Activated CD8-positive, alpha-beta T cell treated with anti-CD3 and anti-CD28 coated beads for 36 hours (primary cell): ENCODE results near the gene PGPEP1. TPM values are rescaled to one million over a fixed set of nuclear protein-coding genes. Genes with fewer than 3 reads are reported as not detected.

Experiments used
- ATAC-seq: fragments of 200-7000 bp; cut with Tn5 transposase; one replicate; pipeline ENCODE4 v1.10.0; 2021; ENCODE audit warnings: mild to moderate bottlenecking, moderate library complexity
- CTCF ChIA-PET: fragments of 350-600 bp; sonication (Branson Sonifier 250); formaldehyde crosslinking; loops from one replicate; lab custom pipeline; 2021; ENCODE audit warnings: antibody characterized with exemption; lab: Charles Lee
- POLR2A ChIA-PET: fragments of 350-600 bp; sonication (Branson Sonifier 250); formaldehyde crosslinking; loops from one replicate; lab custom pipeline; 2021; ENCODE audit warnings: antibody characterized with exemption; lab: Charles Lee
- DNase-seq: peaks from one replicate; pipeline ENCODE4 v3.0.0-alpha.2; 2020
- H3K27ac Mint-ChIP-seq: one replicate; pipeline ENCODE4 v1.8.0; 2021; ENCODE audit warnings: mild to moderate bottlenecking, mixed read lengths
- H3K27me3 Mint-ChIP-seq: one replicate; pipeline ENCODE4 v1.8.0; 2021; ENCODE audit warnings: mixed read lengths
- H3K36me3 Mint-ChIP-seq: one replicate; pipeline ENCODE4 v1.8.0; 2021; ENCODE audit warnings: low read depth, mixed read lengths
- H3K4me1 Mint-ChIP-seq: one replicate; pipeline ENCODE4 v1.8.0; 2021; ENCODE audit warnings: low read depth, mixed read lengths
- H3K4me3 Mint-ChIP-seq: one replicate; pipeline ENCODE4 v1.8.0; 2021; ENCODE audit warnings: mild to moderate bottlenecking, moderate library complexity, mixed read lengths
- H3K9me3 Mint-ChIP-seq: one replicate; pipeline ENCODE4 v1.8.0; 2021; ENCODE audit warnings: mixed read lengths
- intact Hi-C: fragments of 100-400 bp; cut with micrococcal nuclease; formaldehyde crosslinking; loops from one replicate; pipeline ENCODE4 v1.10.0; 2022
- total RNA-seq, 2 experiments: library from RNA; stranded (reverse); gene quantifications; one replicate each; pipeline ENCODE4 v1.2.3, GENCODE V29; 2021
- TF ChIP-seq, protein P1 (sequence below): fragments of 200-600 bp; IDR thresholded peaks from one replicate; pipeline ENCODE4 v1.8.0; 2022; ENCODE audit warnings: antibody characterized with exemption, mild to moderate bottlenecking

Gene PGPEP1
- total RNA-seq, 2 experiments from 2014 or later = 21.7 to 23.9 TPM

GRCh38 chr19:18292810-18293641, 47.4 kb upstream of the PGPEP1 start:
- Mint-ChIP-seq H3K27ac (peak overlapping the region; percentile 93), H3K9me3 (no peaks in the 10 kb centered on the region), H3K36me3 (peaks cover 38% of the 10 kb centered on the region), H3K4me1 (peaks cover 61% of the 10 kb centered on the region), H3K27me3 (no peaks in the 10 kb centered on the region), H3K4me3 (peak overlapping the region; percentile 85)
- intact Hi-C loops = no loop called here
- ChIA-PET CTCF (interaction anchor here (1.3 to 8.0 kb wide), 5 partner anchors 11 to 36 kb away, joined by 5 to 119 read pairs (median 9); partner anchors contain the start of genes JUND and LSM4), POLR2A (interaction anchor here (0.6 to 6.5 kb wide), 9 partner anchors 9 to 44 kb away, joined by 3 to 225 read pairs (median 7); partner anchors contain the start of genes IQCN, JUND and LSM4)
- ATAC-seq (peak; percentile 20), DNase-seq (peak; percentile 88)
- TF ChIP-seq, protein P1, sequence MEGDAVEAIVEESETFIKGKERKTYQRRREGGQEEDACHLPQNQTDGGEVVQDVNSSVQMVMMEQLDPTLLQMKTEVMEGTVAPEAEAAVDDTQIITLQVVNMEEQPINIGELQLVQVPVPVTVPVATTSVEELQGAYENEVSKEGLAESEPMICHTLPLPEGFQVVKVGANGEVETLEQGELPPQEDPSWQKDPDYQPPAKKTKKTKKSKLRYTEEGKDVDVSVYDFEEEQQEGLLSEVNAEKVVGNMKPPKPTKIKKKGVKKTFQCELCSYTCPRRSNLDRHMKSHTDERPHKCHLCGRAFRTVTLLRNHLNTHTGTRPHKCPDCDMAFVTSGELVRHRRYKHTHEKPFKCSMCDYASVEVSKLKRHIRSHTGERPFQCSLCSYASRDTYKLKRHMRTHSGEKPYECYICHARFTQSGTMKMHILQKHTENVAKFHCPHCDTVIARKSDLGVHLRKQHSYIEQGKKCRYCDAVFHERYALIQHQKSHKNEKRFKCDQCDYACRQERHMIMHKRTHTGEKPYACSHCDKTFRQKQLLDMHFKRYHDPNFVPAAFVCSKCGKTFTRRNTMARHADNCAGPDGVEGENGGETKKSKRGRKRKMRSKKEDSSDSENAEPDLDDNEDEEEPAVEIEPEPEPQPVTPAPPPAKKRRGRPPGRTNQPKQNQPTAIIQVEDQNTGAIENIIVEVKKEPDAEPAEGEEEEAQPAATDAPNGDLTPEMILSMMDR = no peak

GRCh38 chr19:18293642-18294466, 46.5 kb upstream of the PGPEP1 start:
- DNase-seq (no peak), ATAC-seq (no peak)
- ChIA-PET POLR2A (interaction anchor here (2.0 to 6.5 kb wide), 4 partner anchors 10 to 28 kb away, joined by 10 to 225 read pairs (median 47); partner anchors contain the start of genes IQCN, JUND and LSM4), CTCF (interaction anchor here (1.3 to 8.0 kb wide), 4 partner anchors 10 to 35 kb away, joined by 5 to 119 read pairs (median 14); partner anchors contain the start of genes JUND and LSM4)
- peak overlapping the region; percentile 93 for H3K27ac Mint-ChIP-seq
- peaks cover 62% of the 10 kb centered on the region for H3K4me1 Mint-ChIP-seq
- intact Hi-C loops = no loop called here
- H3K9me3 Mint-ChIP-seq = no peaks in the 10 kb centered on the region
- TF ChIP-seq, protein P1 = peak; percentile 13
- H3K27me3 Mint-ChIP-seq = no peaks in the 10 kb centered on the region
- H3K4me3 Mint-ChIP-seq = peak overlapping the region; percentile 85
- peaks cover 38% of the 10 kb centered on the region for H3K36me3 Mint-ChIP-seq

GRCh38 chr19:18294467-18294864, 45.9 kb upstream of the PGPEP1 start:
- ATAC-seq = peak; percentile 29
- peaks cover 64% of the 10 kb centered on the region for H3K4me1 Mint-ChIP-seq
- peak overlapping the region; percentile 85 for H3K4me3 Mint-ChIP-seq
- intact Hi-C loops = no loop called here
- H3K27me3 Mint-ChIP-seq = no peaks in the 10 kb centered on the region
- peak; percentile 99 for DNase-seq
- H3K27ac Mint-ChIP-seq = peak overlapping the region; percentile 93
- no peaks in the 10 kb centered on the region for H3K9me3 Mint-ChIP-seq
- POLR2A ChIA-PET = interaction anchor here (0.7 to 6.5 kb wide), 3 partner anchors 9 to 28 kb away, joined by 3 to 225 read pairs (median 74); partner anchors contain the start of genes JUND and LSM4
- CTCF ChIA-PET = interaction anchor here (8.0 kb wide), 1 partner anchor 14 kb away, joined by 119 read pairs; the partner anchor contains the start of gene JUND
- TF ChIP-seq, protein P1 = no peak
- H3K36me3 Mint-ChIP-seq = peaks cover 43% of the 10 kb centered on the region

GRCh38 chr19:18295034-18295451, 45.4 kb upstream of the PGPEP1 start:
- H3K9me3 Mint-ChIP-seq = no peaks in the 10 kb centered on the region
- TF ChIP-seq, protein P1 = no peak
- H3K4me1 Mint-ChIP-seq = peaks cover 59% of the 10 kb centered on the region
- H3K4me3 Mint-ChIP-seq = peak overlapping the region; percentile 85
- H3K27me3 Mint-ChIP-seq = no peaks in the 10 kb centered on the region
- ChIA-PET CTCF (interaction anchor here (8.0 kb wide), 1 partner anchor 15 kb away, joined by 119 read pairs; the partner anchor contains the start of gene JUND), POLR2A (interaction anchor here (0.7 to 6.5 kb wide), 3 partner anchors 8 to 27 kb away, joined by 3 to 225 read pairs (median 74); partner anchors contain the start of genes JUND and LSM4)
- no peak for ATAC-seq
- peaks cover 43% of the 10 kb centered on the region for H3K36me3 Mint-ChIP-seq
- no peak for DNase-seq
- intact Hi-C loops = no loop called here
- H3K27ac Mint-ChIP-seq = peak overlapping the region; percentile 93
